ENCODE measurements around the gene NOP53.
"Not testable (repeated sequence)": the region's sequence is repeated elsewhere in the genome, so short reads cannot be mapped to it uniquely, and the experiment has no call there.

NOP53 gene

GRCh38 chr19:47777245-47778048, 32.1 kb downstream of the NOP53 start:
- DNase-seq (ENCODE audit: low read depth): not testable (repeated sequence)

- peak; percentile 55 for DNase-seq (ENCODE audit: low read depth)
Measured at GRCh38 chr19:47778049-47778953, 33.0 kb downstream of the NOP53 start, which contains the start of gene SELENOW. SELENOW (plus strand) TSS chr19:47778703; CDS start chr19:47778786, 83 bp downstream.

GRCh38 chr19:47778954-47779351, 33.6 kb downstream of the NOP53 start:
- no peak for DNase-seq (ENCODE audit: low read depth)

GRCh38 chr19:47779524-47780214, 34.3 kb downstream of the NOP53 start:
- DNase-seq (ENCODE audit: low read depth): no peak

- DNase-seq (ENCODE audit: low read depth): no peak
Measured at GRCh38 chr19:47780215-47780551, 34.8 kb downstream of the NOP53 start.

- DNase-seq (ENCODE audit: low read depth): no peak
Measured at GRCh38 chr19:47781590-47782262, 36.4 kb downstream of the NOP53 start.

- no peak for DNase-seq (ENCODE audit: low read depth)
Measured at GRCh38 chr19:47786566-47786965, 41.2 kb downstream of the NOP53 start.

GRCh38 chr19:47787307-47787706, 42.0 kb downstream of the NOP53 start:
- DNase-seq (ENCODE audit: low read depth): not testable (repeated sequence)

- not testable (repeated sequence) for DNase-seq (ENCODE audit: low read depth)
Measured at GRCh38 chr19:47789811-47790210, 44.5 kb downstream of the NOP53 start.

- peak; percentile 78 for DNase-seq (ENCODE audit: low read depth)
Measured at GRCh38 chr19:47790398-47790814, 45.1 kb downstream of the NOP53 start.

- DNase-seq (ENCODE audit: low read depth): no peak
Measured at GRCh38 chr19:47792616-47793015, 47.3 kb downstream of the NOP53 start.

GRCh38 chr19:47794526-47794925, 49.2 kb downstream of the NOP53 start:
- DNase-seq (ENCODE audit: low read depth): no peak

- DNase-seq (ENCODE audit: low read depth): no peak
Measured at GRCh38 chr19:47796785-47797184, 51.4 kb downstream of the NOP53 start.

- DNase-seq (ENCODE audit: low read depth): no peak
Measured at GRCh38 chr19:47797996-47798903, 52.9 kb downstream of the NOP53 start.

GRCh38 chr19:47798904-47799266, 53.5 kb downstream of the NOP53 start:
- no peak for DNase-seq (ENCODE audit: low read depth)

GRCh38 chr19:47801270-47801669, 55.9 kb downstream of the NOP53 start:
- no peak for DNase-seq (ENCODE audit: low read depth)

- DNase-seq (ENCODE audit: low read depth): no peak
Measured at GRCh38 chr19:47802521-47803043, 57.2 kb downstream of the NOP53 start.

- not testable (repeated sequence) for DNase-seq (ENCODE audit: low read depth)
Measured at GRCh38 chr19:47803148-47803547, 57.8 kb downstream of the NOP53 start.

GRCh38 chr19:47803671-47804070, 58.3 kb downstream of the NOP53 start:
- not testable (repeated sequence) for DNase-seq (ENCODE audit: low read depth)

- DNase-seq (ENCODE audit: low read depth): not testable (repeated sequence)
Measured at GRCh38 chr19:47804451-47804850, 59.1 kb downstream of the NOP53 start, which contains the start of gene TPRX1. TPRX1 (minus strand) TSS chr19:47804551; CDS start chr19:47804539, 12 bp downstream.

Data from stimulated activated CD4-positive, alpha-beta T cell treated with anti-CD3 and anti-CD28 coated beads, Interleukin-2, amount 100 ng/mL, for 4 hours (primary cell).